WI38 (cell line): ENCODE results near the gene VSTM4.

ENCODE experiments used
- H3K4me3 ChIP-seq: 2 replicates; pipeline ENCODE4 v1.5.1; 2011; ENCODE audit warnings: low read depth, mild to moderate bottlenecking, control low read depth, low read length
- TF ChIP-seq, protein P1 (sequence below): IDR thresholded peaks from 2 replicates; pipeline ENCODE4 v1.5.1; 2012; ENCODE audit warnings: low read depth, mild to moderate bottlenecking, control low read depth, low read length

The VSTM4 gene

DNA sequence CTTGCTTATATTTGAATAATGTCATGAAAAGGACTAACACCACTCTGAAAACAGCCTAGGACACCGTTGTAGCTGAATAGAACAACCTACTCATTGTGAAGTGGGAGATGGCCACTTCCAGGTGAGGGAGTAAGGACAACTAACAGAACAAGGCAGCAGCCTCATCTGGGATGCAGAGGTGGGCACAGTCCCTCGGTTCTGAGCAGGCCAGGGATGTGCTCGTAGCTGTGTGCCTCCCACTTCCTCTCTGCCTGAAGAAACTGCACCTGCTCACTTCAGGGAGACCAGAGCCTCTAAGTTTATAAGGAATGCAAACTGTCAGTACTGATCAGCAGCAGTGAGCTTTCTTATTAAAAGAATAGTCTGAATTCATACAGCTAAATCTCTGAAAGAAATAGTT, 2.5 kb downstream of the VSTM4 start:
- H3K4me3 ChIP-seq = no peak overlapping the region
- TF ChIP-seq, protein P1, sequence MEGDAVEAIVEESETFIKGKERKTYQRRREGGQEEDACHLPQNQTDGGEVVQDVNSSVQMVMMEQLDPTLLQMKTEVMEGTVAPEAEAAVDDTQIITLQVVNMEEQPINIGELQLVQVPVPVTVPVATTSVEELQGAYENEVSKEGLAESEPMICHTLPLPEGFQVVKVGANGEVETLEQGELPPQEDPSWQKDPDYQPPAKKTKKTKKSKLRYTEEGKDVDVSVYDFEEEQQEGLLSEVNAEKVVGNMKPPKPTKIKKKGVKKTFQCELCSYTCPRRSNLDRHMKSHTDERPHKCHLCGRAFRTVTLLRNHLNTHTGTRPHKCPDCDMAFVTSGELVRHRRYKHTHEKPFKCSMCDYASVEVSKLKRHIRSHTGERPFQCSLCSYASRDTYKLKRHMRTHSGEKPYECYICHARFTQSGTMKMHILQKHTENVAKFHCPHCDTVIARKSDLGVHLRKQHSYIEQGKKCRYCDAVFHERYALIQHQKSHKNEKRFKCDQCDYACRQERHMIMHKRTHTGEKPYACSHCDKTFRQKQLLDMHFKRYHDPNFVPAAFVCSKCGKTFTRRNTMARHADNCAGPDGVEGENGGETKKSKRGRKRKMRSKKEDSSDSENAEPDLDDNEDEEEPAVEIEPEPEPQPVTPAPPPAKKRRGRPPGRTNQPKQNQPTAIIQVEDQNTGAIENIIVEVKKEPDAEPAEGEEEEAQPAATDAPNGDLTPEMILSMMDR = no peak

DNA sequence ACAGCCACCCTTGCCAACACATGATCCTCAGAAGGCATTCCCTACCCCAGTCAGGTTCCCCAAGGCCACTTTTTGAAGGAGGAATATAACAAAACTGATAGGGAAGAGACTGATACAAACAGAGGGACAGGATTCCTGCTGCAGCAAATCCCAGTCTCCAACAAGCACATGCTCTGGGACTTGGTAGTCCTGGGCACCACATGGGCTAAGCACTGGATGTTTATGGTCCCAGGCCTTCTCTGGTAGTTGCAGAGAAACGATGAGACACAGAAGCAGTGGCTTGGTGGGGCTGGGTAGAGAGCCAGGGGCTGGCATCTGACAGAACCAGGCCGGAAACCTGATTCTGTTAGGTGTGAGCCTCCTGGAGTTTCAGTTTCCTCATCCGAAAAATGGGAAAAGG, 3.2 kb downstream of the VSTM4 start:
- TF ChIP-seq, protein P1 = no peak
- H3K4me3 ChIP-seq = no peak overlapping the region

DNA sequence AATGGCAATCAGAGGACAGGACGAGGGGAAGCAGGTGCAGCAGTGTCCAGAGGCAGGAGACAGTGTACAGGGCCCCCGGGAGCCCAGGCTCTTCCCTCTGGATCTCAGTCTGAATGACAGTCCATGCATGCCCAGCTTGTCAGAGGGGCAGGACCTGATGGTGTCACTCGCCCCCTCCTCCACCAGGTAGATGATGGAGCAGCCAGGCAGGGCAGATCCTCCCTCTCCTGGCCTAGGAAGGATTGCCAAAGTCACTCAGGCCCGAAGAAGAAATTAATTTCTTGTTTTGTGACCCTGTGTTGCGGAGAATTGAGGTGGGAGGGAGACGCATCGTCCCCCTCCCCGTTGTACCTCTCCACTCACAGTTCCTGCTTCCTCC, 4.0 kb downstream of the VSTM4 start:
- no peak overlapping the region for H3K4me3 ChIP-seq
- TF ChIP-seq, protein P1 = no peak

DNA sequence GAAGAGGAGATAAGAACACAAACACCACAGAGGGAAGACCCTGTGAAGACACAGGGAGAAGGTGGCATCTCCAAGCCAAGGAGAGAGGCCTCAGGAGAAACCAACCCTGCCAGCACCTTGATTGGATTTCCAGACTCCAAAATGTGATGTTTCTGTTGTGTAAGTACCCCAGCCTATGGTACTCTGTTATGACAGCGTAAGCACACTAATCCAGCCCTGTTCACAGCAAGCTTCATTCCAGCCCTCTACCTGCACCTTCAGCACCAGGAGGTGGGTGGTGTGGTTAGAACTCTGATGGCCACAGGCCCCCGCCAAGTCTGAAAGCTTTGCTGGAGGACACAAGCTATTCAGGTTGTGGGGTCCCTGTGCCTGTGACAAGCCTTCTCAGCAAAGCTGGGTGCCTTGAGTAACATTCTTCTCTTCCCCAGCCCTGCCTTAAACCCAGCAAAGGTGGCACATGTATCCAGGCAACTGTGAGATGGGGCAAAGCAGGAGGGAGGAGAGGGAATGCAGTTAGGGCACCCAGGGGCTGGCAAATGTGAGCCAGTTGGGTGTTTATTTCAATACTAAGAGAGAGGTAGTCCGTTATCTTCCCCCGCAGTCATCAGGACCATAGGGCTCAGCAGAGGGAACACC, 4.5 kb downstream of the VSTM4 start:
- no peak overlapping the region for H3K4me3 ChIP-seq
- TF ChIP-seq, protein P1 = no peak

DNA sequence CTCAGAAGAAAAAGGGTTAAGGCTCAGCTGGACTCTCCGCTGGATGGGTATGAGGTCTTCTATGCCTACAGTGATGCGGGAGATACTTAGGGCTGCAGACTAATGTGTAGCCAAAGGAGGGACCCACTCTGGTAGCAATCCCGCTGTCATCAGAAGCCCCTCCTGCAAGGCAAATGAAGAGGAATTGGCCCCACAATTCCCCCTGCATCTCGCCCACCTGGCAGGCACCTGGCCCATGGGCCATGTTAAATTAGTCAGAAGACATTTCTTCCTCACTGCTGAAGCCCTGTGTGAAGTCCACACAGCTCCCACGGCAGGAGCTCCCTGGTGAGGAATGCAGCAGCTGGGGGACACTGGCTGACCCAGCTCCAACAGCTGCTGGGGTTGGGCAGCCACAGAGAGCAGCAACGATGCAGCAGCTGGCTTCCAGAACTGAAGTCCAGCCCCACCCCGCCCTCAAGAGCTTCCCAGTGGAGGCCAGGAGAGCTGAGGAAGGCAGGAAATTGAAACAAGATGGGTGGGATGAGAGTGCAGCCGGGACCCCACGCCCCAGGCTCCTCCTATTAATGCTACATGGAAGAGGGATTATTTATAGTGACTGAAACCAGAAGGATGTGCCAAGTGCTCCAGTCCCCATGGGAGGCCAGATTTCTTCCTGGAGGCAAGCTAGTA, 5.5 kb downstream of the VSTM4 start:
- H3K4me3 ChIP-seq = no peak overlapping the region
- TF ChIP-seq, protein P1 = no peak

DNA sequence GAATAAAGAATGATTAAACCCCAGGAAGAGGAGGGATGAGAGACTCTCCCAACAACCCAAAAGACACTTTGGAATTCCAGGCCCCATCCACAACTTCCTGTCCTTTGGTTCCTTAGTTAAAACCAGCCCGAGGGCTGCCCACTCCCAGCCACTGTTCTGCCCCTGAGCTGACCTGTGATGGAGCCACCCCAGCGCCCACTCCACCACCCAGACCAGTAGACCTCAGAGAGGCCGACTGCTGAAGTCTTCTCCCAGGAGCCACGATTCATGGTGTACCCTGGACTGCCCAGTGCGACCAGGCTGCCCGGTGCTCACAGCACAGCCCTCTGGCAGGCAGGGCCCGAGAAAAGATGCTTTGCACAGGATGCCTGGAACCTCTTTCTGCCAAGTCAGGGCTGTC, 6.7 kb downstream of the VSTM4 start:
- no peak overlapping the region for H3K4me3 ChIP-seq
- TF ChIP-seq, protein P1 = no peak

DNA sequence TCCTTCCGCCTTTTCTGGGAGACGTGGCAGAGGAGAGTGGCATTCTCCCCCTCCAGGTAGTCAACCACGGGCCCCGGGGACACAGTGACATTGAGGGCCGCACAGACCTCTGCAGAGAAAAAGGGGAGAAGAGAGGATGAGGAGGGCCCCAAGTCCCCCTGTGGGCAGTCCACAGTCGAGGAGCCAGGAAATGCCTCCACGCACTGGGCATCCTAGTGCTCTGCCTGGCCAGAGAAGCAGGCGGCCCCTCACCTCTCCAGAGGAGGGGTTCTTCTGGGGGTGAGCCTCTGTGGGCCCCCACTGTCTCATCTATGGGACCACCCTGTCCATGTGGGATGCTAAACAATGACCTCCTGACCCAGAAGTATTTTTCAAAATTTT, 7.4 kb downstream of the VSTM4 start:
- TF ChIP-seq, protein P1 = no peak
- no peak overlapping the region for H3K4me3 ChIP-seq
